HG02763 (cell line): ENCODE results near the gene EEF2KMT.
"Not testable (repeated sequence)": the region's sequence is repeated elsewhere in the genome, so short reads cannot be mapped to it uniquely, and the experiment has no call there.

Experiments used
- ATAC-seq: cut with Tn5 transposase; IDR thresholded peaks from one replicate; pipeline ENCODE4 v1.9.1; 2021; ENCODE audit warnings: mild to moderate bottlenecking, moderate library complexity; ENCODE audit not compliant: unreplicated experiment

EEF2KMT gene

DNA sequence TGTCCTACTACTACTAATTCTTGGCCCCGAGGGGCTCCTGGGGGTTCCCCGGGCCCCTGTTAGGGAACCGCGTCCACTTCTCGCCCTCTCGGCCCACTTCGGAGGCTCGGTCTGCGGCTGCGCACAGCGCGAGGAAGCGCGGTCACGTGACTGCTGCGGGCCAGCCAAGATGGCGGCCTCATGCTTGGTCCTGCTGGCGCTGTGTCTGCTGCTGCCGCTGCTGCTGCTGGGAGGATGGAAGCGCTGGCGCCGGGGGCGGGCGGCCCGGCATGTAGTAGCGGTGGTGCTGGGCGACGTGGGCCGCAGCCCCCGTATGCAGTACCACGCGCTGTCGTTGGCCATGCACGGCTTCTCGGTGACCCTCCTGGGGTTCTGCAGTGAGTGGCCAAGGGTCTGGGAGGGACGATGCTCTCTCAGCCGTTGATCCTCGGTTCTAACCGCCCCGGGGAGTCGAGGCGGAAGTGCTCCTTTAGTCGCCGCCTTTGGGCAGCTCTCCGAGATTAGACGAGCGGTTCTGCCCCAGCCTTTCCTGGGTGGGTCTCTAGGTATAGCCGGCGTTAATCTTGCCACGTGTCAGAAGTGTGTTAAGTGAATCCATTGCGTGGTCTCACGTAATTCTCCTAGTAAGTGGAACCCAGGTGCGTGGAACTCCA lies 25.8 kb downstream of the EEF2KMT start, which contains the start of gene ALG1:
ALG1 (plus strand) TSS at position 163 of the 653 bp plus-strand sequence; CDS start at position 170, 7 bp downstream.
- peak; percentile 85 for ATAC-seq

GRCh38 chr16:5071341-5071680 lies 26.3 kb downstream of the EEF2KMT start:
- no peak for ATAC-seq

GRCh38 chr16:5070431-5071186 lies 27.0 kb downstream of the EEF2KMT start:
- ATAC-seq, result no peak

DNA sequence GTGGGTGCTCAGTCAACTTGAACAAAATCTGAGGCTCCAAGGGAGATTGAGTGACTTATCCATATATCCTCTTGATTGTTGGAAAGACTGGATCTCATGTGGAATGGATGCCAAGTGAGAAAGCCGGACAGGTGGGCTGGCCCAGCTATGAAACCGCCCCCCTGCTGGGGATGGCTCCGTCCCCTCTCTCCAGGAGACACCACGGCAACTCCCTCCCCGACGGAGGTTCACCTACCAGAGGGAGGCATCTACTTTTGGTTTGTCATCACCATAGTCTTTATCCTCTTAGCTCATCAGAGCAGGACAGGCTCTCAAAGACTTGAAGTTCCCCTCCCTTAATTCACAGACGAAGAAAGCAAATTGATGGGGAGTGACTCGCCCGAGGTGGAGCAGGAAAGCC lies 27.7 kb downstream of the EEF2KMT start:
- ATAC-seq, result no peak

DNA sequence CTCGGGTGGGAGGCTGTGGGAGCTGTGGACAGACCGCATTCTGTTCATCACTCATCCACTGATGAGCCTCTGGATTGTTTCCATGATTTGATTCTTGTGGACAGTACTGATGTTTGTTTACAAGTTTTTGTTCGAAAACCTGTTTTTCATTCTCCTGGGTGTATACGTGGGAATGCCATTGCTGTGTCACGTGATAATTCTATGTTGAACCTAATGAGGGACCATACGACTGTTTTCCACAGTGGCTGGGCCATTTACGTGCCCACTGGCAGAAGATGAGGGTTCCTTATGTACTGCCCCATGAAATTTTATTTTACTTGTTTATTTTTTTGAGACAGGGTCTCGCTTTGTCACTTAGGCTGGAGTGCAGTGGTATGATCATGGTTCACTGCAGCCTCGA lies 28.5 kb downstream of the EEF2KMT start:
- no peak for ATAC-seq

GRCh38 chr16:5066511-5066910 lies 31.1 kb downstream of the EEF2KMT start:
- ATAC-seq, result no peak

- no peak for ATAC-seq
Observed at GRCh38 chr16:5065813-5066212, 31.8 kb downstream of the EEF2KMT start, which contains the start of gene C16orf89. Gene C16orf89 (minus strand): TSS chr16:5065956. CDS start chr16:5065908, 48 bp downstream.

DNA sequence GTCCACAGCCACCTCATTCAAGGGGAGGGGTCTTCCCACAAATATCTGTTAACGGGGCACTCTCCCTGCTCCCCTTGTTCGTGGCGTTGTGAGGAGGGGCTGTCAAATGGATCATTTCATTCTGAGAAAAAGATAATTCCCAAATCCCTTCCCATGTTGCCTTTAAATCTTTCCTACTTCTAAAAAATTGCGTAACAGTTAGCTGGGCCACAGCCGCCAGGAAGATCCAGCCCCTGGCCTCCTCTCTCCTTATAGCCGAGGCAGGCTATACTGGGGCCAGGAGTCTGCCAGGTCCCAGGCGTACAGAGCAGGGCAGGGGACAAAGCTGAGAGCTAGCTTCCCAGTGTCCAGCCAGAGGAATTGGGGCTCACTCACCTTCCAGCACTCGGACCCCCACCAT lies 32.3 kb downstream of the EEF2KMT start:
- no peak for ATAC-seq

DNA sequence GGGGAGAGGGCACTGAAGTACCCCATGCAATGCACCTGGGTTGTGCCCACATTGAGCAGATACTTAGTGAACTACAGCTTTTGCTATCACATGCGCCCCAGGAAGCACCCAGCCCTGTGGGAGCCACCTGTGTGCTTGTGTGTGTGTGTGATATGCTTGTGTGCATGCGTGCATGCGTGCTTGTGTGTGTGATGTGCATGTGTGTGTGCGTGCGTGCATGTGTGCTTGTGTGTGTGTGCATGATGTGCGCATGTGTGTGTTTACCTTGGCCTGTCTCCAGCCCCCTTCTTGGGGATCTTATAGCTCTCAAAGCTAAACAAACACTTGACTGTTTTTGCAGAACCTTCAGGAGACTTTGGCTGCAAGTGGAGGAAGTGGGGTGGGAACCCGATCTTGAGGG lies 32.7 kb downstream of the EEF2KMT start:
- no peak for ATAC-seq

- ATAC-seq, result no peak
Observed at GRCh38 chr16:5062790-5063765, 34.5 kb downstream of the EEF2KMT start.

DNA sequence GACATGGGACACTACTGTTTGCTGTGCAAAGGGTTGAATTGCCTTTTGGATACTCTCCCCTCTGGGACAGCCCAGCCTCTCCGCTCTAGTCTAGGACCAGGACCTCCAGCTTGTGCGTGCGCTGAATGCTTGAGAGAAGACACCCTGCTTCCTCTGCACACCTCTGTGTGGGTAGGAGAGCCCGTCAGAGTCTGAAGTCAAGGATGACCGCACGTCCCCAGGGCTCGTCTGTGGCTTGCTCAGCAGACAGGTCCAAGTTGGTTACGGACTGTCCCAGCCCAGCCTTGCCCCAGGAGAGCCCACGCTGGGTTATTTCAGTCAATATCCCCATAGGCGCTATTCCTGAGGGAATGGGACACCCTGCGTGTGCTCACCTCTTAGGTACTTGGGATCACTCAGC lies 35.5 kb downstream of the EEF2KMT start:
- ATAC-seq, result no peak

GRCh38 chr16:5060073-5060641 lies 37.4 kb downstream of the EEF2KMT start:
- no peak for ATAC-seq

DNA sequence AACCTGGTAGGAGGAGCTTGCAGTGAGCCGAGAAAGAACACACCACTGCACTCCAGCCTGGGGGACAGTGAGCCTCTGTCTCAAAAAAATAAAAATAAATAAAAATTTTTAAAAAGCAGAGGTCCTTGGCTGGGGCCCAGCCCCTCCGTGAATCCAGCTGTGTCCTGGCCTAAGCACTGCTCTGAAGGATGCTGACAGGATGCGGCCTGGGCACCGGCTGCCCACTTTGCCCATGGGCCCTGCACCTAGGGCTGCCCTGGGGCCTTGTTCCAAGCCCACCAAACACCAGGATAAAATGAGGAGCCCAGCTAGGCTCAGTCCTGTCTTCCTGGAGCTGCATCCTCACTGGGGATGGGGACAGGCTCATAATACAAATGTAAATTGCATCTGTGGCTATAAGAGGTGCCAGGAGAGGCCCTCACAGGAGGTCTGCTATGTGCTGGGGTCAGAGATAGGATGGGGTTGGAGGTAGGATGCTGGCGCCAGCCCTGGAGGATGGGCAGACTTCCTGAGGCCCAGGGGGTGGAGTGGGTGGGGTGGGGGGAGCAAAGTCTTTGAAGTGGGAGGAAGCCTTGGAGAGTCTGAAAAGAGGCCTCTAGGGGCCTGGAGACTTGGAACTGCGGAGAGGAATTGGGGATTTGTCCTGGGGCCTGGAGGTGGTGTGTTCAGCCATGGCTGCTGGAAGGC lies 38.1 kb downstream of the EEF2KMT start:
- no peak for ATAC-seq

DNA sequence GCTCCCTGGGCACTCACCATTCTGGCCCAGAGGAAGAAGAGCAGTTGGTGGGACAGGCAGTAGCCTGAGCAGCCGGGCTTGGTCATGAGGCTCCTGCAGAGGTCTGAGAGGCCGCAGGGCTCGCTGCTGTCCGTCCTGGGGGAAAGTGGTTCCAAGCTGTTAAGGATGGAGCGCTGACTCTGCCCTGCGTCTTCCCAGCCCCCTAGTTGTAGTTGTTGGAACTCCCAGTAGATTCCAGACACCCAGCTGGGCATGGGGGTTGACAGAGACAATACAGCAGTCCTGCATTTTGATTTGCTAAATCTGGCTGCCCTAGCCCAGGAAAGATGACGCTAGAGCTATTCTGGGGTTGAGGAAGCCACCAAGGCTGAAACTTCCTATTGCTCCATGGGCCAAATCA lies 39.1 kb downstream of the EEF2KMT start:
- no peak for ATAC-seq

DNA sequence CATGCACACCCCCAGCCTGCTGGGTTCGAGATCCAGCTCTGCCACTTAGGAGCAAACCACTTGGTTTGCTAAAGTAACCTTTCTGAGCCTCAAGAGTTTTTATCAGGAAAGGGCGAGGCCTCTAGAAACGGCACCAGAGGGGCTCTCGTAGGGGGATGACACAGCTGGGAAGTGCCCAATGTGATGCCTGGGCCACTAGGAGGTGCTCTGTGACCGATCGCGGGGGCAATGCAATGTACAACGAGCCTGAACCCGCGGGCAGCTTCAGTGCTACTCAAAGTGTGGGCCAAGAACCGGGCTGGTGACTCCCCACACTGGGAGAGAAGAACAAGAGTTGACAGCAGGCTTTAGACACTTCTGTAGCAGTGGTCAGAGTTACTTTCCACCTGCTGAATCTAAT lies 41.2 kb downstream of the EEF2KMT start:
- ATAC-seq, result no peak

GRCh38 chr16:5054876-5055865 lies 42.4 kb downstream of the EEF2KMT start:
- ATAC-seq, result no peak

GRCh38 chr16:5046914-5047313 lies 50.7 kb downstream of the EEF2KMT start:
- ATAC-seq, result no peak

DNA sequence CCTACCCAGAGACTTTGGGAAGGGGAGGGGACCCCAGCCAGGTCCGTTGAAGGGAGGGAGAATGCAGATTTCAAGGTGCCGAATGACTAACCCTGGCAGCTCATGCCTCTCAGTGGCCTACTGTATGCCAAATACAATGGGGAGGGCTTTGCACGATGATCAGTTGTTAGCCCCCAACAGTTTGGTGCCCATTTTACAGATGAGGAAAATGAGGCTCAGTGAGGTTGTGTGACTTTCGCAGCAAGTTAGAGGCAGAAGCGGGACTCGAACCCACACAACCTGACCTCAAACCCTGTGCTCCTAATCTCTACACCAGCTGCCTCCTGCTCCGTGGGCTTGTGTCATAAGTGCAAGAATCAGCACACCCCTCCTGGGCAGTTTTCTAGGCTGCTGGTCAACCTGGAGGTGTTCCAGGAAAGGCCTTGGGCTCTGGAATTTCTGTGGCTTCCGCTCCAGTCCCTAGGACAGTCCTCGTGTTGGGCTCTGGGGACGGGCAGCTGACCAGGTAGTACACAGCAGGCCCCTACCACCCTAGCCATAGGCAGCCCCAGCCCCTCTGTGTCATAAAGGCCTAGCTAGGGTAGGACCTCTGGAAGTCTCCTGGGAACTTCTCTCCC lies 52.0 kb downstream of the EEF2KMT start:
- no peak for ATAC-seq

- ATAC-seq, result not testable (repeated sequence)
Observed at GRCh38 chr16:5044581-5044980, 53.0 kb downstream of the EEF2KMT start.
